Naive B cell (primary cell): Measurements from ENCODE around the gene TP53BP2. TPM values are rescaled to one million over a fixed set of nuclear protein-coding genes. Genes with fewer than 3 reads are reported as not detected.
A peak's percentile ranks its signal among the peaks of the same experiment; 100 is the strongest.

ENCODE experiments used
- ATAC-seq, 2 donors: fragments of 150-1000 bp; cut with Tn5 transposase; 2 replicates each; pipeline ENCODE4 v1.10.0; 2021; ENCODE audit warnings: low read depth in 2 of 2, mild to moderate bottlenecking in 2 of 2, moderate library complexity in 2 of 2
- DNase-seq: peaks from one replicate; pipeline ENCODE4 v3.0.0; 2022
- H3K27ac Mint-ChIP-seq, 6 donors: one replicate each; pipeline ENCODE4 v1.8.0; 2020 to 2022; ENCODE audit warnings: mild to moderate bottlenecking in 6 of 6, mixed read lengths in 6 of 6, moderate library complexity in 5 of 6, inconsistent platforms in 2 of 6
- H3K27me3 Mint-ChIP-seq, 3 donors: one replicate each; pipeline ENCODE4 v1.8.0; 2021 to 2022; ENCODE audit warnings: mixed read lengths in 3 of 3, mild to moderate bottlenecking in 1 of 3
- H3K36me3 Mint-ChIP-seq, 2 donors: one replicate each; pipeline ENCODE4 v1.8.0; 2020 to 2022; ENCODE audit warnings: mixed read lengths in 2 of 2, inconsistent platforms in 1 of 2, mild to moderate bottlenecking in 1 of 2
- H3K4me1 Mint-ChIP-seq, 3 donors: one replicate each; pipeline ENCODE4 v1.8.0; 2020 to 2022; ENCODE audit warnings: mixed read lengths in 3 of 3, inconsistent platforms in 1 of 3, mild to moderate bottlenecking in 1 of 3, moderate library complexity in 1 of 3
- H3K4me3 Mint-ChIP-seq, 8 donors: one replicate each; pipeline ENCODE4 v1.8.0; 2020 to 2022; ENCODE audit warnings: mild to moderate bottlenecking in 8 of 8, mixed read lengths in 8 of 8, moderate library complexity in 8 of 8, inconsistent platforms in 2 of 8
- H3K9me3 Mint-ChIP-seq, 7 donors: one replicate each; pipeline ENCODE4 v1.8.0; 2020 to 2022; ENCODE audit warnings: mixed read lengths in 7 of 7, mild to moderate bottlenecking in 5 of 7, inconsistent platforms in 2 of 7, moderate library complexity in 1 of 7
- polyA plus RNA-seq, 6 donors: library from polyadenylated mRNA; unstranded; fragments of 300-500 nt; fragmentation: Illumina TruSeq; gene quantifications; one replicate each; pipeline ENCODE4 v1.2.3, GENCODE V29; 2021; ENCODE audit warnings: low read depth in 6 of 6

The TP53BP2 gene
- polyA plus RNA-seq, 6 donors from 2014 or later, result 2.8 to 15.5 (median 12.9) TPM

- DNase-seq (no peak), ATAC-seq (no peak)
- H3K4me1 Mint-ChIP-seq, result peaks cover 19 to 36% (median 32%) of the 10 kb centered on the region in 3 donors
- no peaks in the 10 kb centered on the region for H3K9me3 Mint-ChIP-seq
- no peak overlapping the region for H3K27ac Mint-ChIP-seq
- no peaks in the 10 kb centered on the region for H3K36me3 Mint-ChIP-seq
- no peaks in the 10 kb centered on the region for H3K27me3 Mint-ChIP-seq
- H3K4me3 Mint-ChIP-seq, result no peak overlapping the region
Observed at GRCh38 chr1:223833948-223834347, 11.8 kb downstream of the TP53BP2 start.

- no peaks in the 10 kb centered on the region for H3K9me3 Mint-ChIP-seq
- H3K27ac Mint-ChIP-seq, result peak overlapping the region in 3 of 6 donors; percentile 10 to 90 (median 66)
- peak overlapping the region in 1 of 8 donors; percentile 56 for H3K4me3 Mint-ChIP-seq
- ATAC-seq (peak; percentile 55 to 66), DNase-seq (no peak)
- peaks cover 0 to 4% of the 10 kb centered on the region in 2 donors for H3K36me3 Mint-ChIP-seq
- no peaks in the 10 kb centered on the region for H3K27me3 Mint-ChIP-seq
- H3K4me1 Mint-ChIP-seq, result peaks cover 8 to 23% (median 22%) of the 10 kb centered on the region in 3 donors
Observed at GRCh38 chr1:223832637-223832943, 13.2 kb downstream of the TP53BP2 start.

- peak overlapping the region in 3 of 6 donors; percentile 20 to 66 (median 24) for H3K27ac Mint-ChIP-seq
- no peaks in the 10 kb centered on the region for H3K27me3 Mint-ChIP-seq
- no peaks in the 10 kb centered on the region for H3K9me3 Mint-ChIP-seq
- H3K36me3 Mint-ChIP-seq, result peaks cover 0 to 4% of the 10 kb centered on the region in 2 donors
- DNase-seq (no peak), ATAC-seq (peak; percentile 27 to 40)
- peaks cover 13 to 27% (median 25%) of the 10 kb centered on the region in 3 donors for H3K4me1 Mint-ChIP-seq
- no peak overlapping the region for H3K4me3 Mint-ChIP-seq
Observed at GRCh38 chr1:223831755-223832636, 13.8 kb downstream of the TP53BP2 start.

GRCh38 chr1:223829678-223830077, 16.1 kb downstream of the TP53BP2 start:
- no peak for DNase-seq
- no peak for ATAC-seq
- H3K27ac Mint-ChIP-seq, result peak overlapping the region in 1 of 6 donors; percentile 16
- H3K9me3 Mint-ChIP-seq, result no peaks in the 10 kb centered on the region
- H3K4me3 Mint-ChIP-seq, result no peak overlapping the region
- no peaks in the 10 kb centered on the region for H3K27me3 Mint-ChIP-seq
- H3K36me3 Mint-ChIP-seq, result peaks cover 0 to 4% of the 10 kb centered on the region in 2 donors
- peaks cover 36 to 50% (median 47%) of the 10 kb centered on the region in 3 donors for H3K4me1 Mint-ChIP-seq

- no peaks in the 10 kb centered on the region for H3K27me3 Mint-ChIP-seq
- H3K4me3 Mint-ChIP-seq, result no peak overlapping the region
- H3K36me3 Mint-ChIP-seq, result peaks cover 0 to 4% of the 10 kb centered on the region in 2 donors
- ATAC-seq (no peak), DNase-seq (no peak)
- peaks cover 47 to 63% (median 52%) of the 10 kb centered on the region in 3 donors for H3K4me1 Mint-ChIP-seq
- no peaks in the 10 kb centered on the region for H3K9me3 Mint-ChIP-seq
- H3K27ac Mint-ChIP-seq, result peak overlapping the region in 1 of 6 donors; percentile 14
Observed at GRCh38 chr1:223828162-223828848, 17.4 kb downstream of the TP53BP2 start.

GRCh38 chr1:223827193-223827663, 18.5 kb downstream of the TP53BP2 start:
- no peaks in the 10 kb centered on the region for H3K27me3 Mint-ChIP-seq
- H3K36me3 Mint-ChIP-seq, result peaks cover 0 to 4% of the 10 kb centered on the region in 2 donors
- H3K4me3 Mint-ChIP-seq, result no peak overlapping the region
- DNase-seq (no peak), ATAC-seq (no peak)
- H3K4me1 Mint-ChIP-seq, result peaks cover 56 to 64% (median 58%) of the 10 kb centered on the region in 3 donors
- H3K27ac Mint-ChIP-seq, result peak overlapping the region in 4 of 6 donors; percentile 3 to 79 (median 24)
- H3K9me3 Mint-ChIP-seq, result no peaks in the 10 kb centered on the region

- Mint-ChIP-seq H3K4me1 (peaks cover 52 to 66% (median 63%) of the 10 kb centered on the region in 3 donors), H3K27ac (peak overlapping the region in 2 of 6 donors; percentile 44 to 75), H3K27me3 (no peaks in the 10 kb centered on the region), H3K9me3 (no peaks in the 10 kb centered on the region), H3K4me3 (peak overlapping the region in 2 of 8 donors; percentile 39 to 45), H3K36me3 (peaks cover 0 to 7% of the 10 kb centered on the region in 2 donors)
- ATAC-seq, result no peak
- no peak for DNase-seq
Observed at GRCh38 chr1:223825767-223826748, 19.7 kb downstream of the TP53BP2 start.

GRCh38 chr1:223824712-223825111, 21.0 kb downstream of the TP53BP2 start:
- Mint-ChIP-seq H3K9me3 (no peaks in the 10 kb centered on the region), H3K4me3 (peak overlapping the region in 2 of 8 donors; percentile 9 to 13), H3K4me1 (peaks cover 53 to 64% (median 61%) of the 10 kb centered on the region in 3 donors), H3K27me3 (no peaks in the 10 kb centered on the region), H3K36me3 (peaks cover 4 to 15% of the 10 kb centered on the region in 2 donors), H3K27ac (peak overlapping the region in 1 of 6 donors; percentile 4)
- ATAC-seq (no peak), DNase-seq (no peak)

- Mint-ChIP-seq H3K36me3 (peaks cover 8 to 15% of the 10 kb centered on the region in 2 donors), H3K9me3 (no peaks in the 10 kb centered on the region), H3K27me3 (no peaks in the 10 kb centered on the region), H3K27ac (no peak overlapping the region), H3K4me3 (no peak overlapping the region), H3K4me1 (peaks cover 50 to 61% (median 59%) of the 10 kb centered on the region in 3 donors)
- no peak for DNase-seq
- no peak for ATAC-seq
Observed at GRCh38 chr1:223824287-223824686, 21.5 kb downstream of the TP53BP2 start.

GRCh38 chr1:223820971-223821370, 24.8 kb downstream of the TP53BP2 start:
- Mint-ChIP-seq H3K9me3 (no peaks in the 10 kb centered on the region), H3K4me3 (peak overlapping the region in 1 of 8 donors; percentile 7), H3K27ac (peak overlapping the region in 3 of 6 donors; percentile 27 to 67 (median 63)), H3K27me3 (no peaks in the 10 kb centered on the region), H3K4me1 (peaks cover 36 to 45% (median 42%) of the 10 kb centered on the region in 3 donors), H3K36me3 (peaks cover 10 to 16% of the 10 kb centered on the region in 2 donors)
- no peak for DNase-seq
- no peak for ATAC-seq

GRCh38 chr1:223820515-223820858, 25.3 kb downstream of the TP53BP2 start:
- peak overlapping the region in 3 of 6 donors; percentile 8 to 63 (median 42) for H3K27ac Mint-ChIP-seq
- peaks cover 10 to 19% of the 10 kb centered on the region in 2 donors for H3K36me3 Mint-ChIP-seq
- H3K9me3 Mint-ChIP-seq, result no peaks in the 10 kb centered on the region
- ATAC-seq, result no peak
- H3K4me3 Mint-ChIP-seq, result no peak overlapping the region
- DNase-seq, result no peak
- H3K4me1 Mint-ChIP-seq, result peaks cover 34 to 41% (median 37%) of the 10 kb centered on the region in 3 donors
- H3K27me3 Mint-ChIP-seq, result no peaks in the 10 kb centered on the region

GRCh38 chr1:223819730-223820514, 25.8 kb downstream of the TP53BP2 start:
- ATAC-seq, result no peak
- Mint-ChIP-seq H3K4me3 (no peak overlapping the region), H3K9me3 (no peaks in the 10 kb centered on the region), H3K36me3 (peaks cover 10 to 19% of the 10 kb centered on the region in 2 donors), H3K27me3 (no peaks in the 10 kb centered on the region), H3K27ac (peak overlapping the region in 2 of 6 donors; percentile 32 to 42), H3K4me1 (peaks cover 29 to 39% (median 36%) of the 10 kb centered on the region in 3 donors)
- no peak for DNase-seq
